ENCODE data around the gene USP3. TPM values are rescaled to one million over a fixed set of nuclear protein-coding genes. Genes with fewer than 3 reads are reported as not detected.

Gene USP3
- total and polyA plus RNA-seq, 2 of the 4 experiments (the other 2 are of a cell fraction): 17.3 to 52.3 TPM

DNA sequence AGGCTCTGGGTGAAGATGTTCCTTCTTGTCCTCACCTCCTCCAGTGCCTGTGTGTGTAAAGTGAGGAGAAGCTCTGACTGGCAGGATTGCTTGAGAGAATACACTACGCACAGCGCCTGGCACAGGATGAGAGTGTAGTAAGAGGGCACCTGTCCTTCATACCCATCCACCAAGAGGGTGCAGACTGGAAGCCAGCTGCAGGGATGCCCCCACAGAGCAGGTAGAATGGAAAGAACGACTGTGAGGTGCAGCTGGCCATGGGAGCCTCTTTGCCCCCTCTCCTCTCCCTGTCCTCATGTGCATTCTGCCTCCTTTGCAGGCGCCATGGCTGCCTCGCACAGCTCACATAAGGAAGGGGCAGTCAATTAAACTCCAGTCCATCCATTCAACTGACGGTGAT is 105.1 kb downstream of the USP3 start:
- in situ Hi-C loops (cut with MboI; ENCODE audit: low sequenced_read_pairs) (no loop called here), dilution Hi-C loops (cut with HindIII; ENCODE audit: low sequenced_read_pairs, unreplicated experiment) (no loop called here), intact Hi-C loops (cut with micrococcal nuclease) (no loop called here)
- no peak overlapping the region for H3K14ac ChIP-seq (replicated peaks; ENCODE audit: low read depth, low read length)
- no peak overlapping the region for H3K4me3 ChIP-seq (ENCODE audit: insufficient read depth, low read depth, low read length)
- peaks cover 2% of the 10 kb centered on the region; the same call in 1 of the 2 replicates for H3K9me1 ChIP-seq (ENCODE audit: insufficient read depth, low read length)
- no peak overlapping the region for H3K4me2 ChIP-seq (ENCODE audit: low read depth, low read length)
- H3K9ac ChIP-seq (ENCODE audit: low read depth, low read length): no peak overlapping the region
- H2AK9ac ChIP-seq (replicated peaks; ENCODE audit: low read depth, low read length, poor library complexity): peak overlapping the region; percentile 74
- H4K5ac ChIP-seq (ENCODE audit: low read depth, low read length): no peak overlapping the region
- POLR2A ChIA-PET (ENCODE audit: unreplicated experiment): no interaction called here
- CTCF ChIA-PET: interaction anchor here (0.6 to 1.3 kb wide), 9 partner anchors 9 to 490 kb away, joined by 3 read pairs; no protein-coding TSS in a partner anchor
- H4K20me1 ChIP-seq (ENCODE audit: insufficient read depth, low read length): peaks cover 6% of the 10 kb centered on the region; the same call in 1 of the 2 replicates
- no peak overlapping the region for H2BK15ac ChIP-seq (ENCODE audit: low read depth, low read length)
- WGBS, 2 experiments (ENCODE audit: extremely low coverage in 2 of 2, insufficient read length in 1 of 2): 67% methylated on average over 1 of the region's 6 CpGs; no CpG with 5 or more reads in 1 of the 2 experiments
- H3K56ac ChIP-seq (ENCODE audit: extremely low read depth, insufficient read depth, low read length): no peak overlapping the region
- H2BK20ac ChIP-seq (ENCODE audit: low read depth, low read length): no peak overlapping the region
- ATAC-seq (ENCODE audit: low read depth) (no peak), DNase-seq (no peak)
- H2BK120ac ChIP-seq (ENCODE audit: low read depth, low read length): no peak overlapping the region
- H2AFZ ChIP-seq (replicated peaks; ENCODE audit: low read length, poor library complexity): no peak overlapping the region
- no peak overlapping the region for H3K18ac ChIP-seq (ENCODE audit: low read depth, low read length)
- H3K9me3 ChIP-seq (ENCODE audit: control insufficient read depth, insufficient read depth, low read length): no peaks in the 10 kb centered on the region
- H3K79me1 ChIP-seq (ENCODE audit: low read depth in 1 of 2, low read length in 2 of 2): no peaks in the 10 kb centered on the region
- no peak overlapping the region for H3K27ac ChIP-seq (ENCODE audit: insufficient read depth, low read length)
- H3K36me3 ChIP-seq (ENCODE audit: control insufficient read depth, insufficient read depth, low read length): peaks cover 25% of the 10 kb centered on the region
- BruUV-seq (replicated peaks): no TSS peak
- H4K91ac ChIP-seq (ENCODE audit: insufficient read depth, low read depth, low read length): no peak overlapping the region
- H2BK5ac ChIP-seq (ENCODE audit: low read depth, low read length, poor library complexity, severe bottlenecking): no peak overlapping the region
- H3K4me1 ChIP-seq (ENCODE audit: control insufficient read depth, insufficient read depth, low read length): peaks cover 5% of the 10 kb centered on the region; the same call in 1 of the 2 replicates
- no peak overlapping the region for H3K23ac ChIP-seq (ENCODE audit: low read depth, low read length)
- no peak overlapping the region for H3K4ac ChIP-seq (ENCODE audit: low read depth, low read length)
- H2AK5ac ChIP-seq (ENCODE audit: low read depth, low read length): no peak overlapping the region
- H4K8ac ChIP-seq (ENCODE audit: low read depth in 2 of 2, low read length in 2 of 2): no peak overlapping the region
- H3K27me3 ChIP-seq (ENCODE audit: control insufficient read depth, insufficient read depth, low read length): no peaks in the 10 kb centered on the region
- no peak for TF ChIP-seq SMC3 (IDR thresholded peaks at IDR 0.05; ENCODE audit: low read depth, low read length)
- TF ChIP-seq, protein P1, sequence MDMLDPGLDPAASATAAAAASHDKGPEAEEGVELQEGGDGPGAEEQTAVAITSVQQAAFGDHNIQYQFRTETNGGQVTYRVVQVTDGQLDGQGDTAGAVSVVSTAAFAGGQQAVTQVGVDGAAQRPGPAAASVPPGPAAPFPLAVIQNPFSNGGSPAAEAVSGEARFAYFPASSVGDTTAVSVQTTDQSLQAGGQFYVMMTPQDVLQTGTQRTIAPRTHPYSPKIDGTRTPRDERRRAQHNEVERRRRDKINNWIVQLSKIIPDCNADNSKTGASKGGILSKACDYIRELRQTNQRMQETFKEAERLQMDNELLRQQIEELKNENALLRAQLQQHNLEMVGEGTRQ (IDR thresholded peaks at IDR 0.05; ENCODE audit: low read depth, low read length): no peak
- TF ChIP-seq RCOR1 (IDR thresholded peaks at IDR 0.05; ENCODE audit: insufficient replicate concordance, low read length): no peak
- TF ChIP-seq MAFK (IDR thresholded peaks at IDR 0.05; ENCODE audit: low read depth, low read length): no peak
- no peak for TF ChIP-seq NFE2L2 (IDR thresholded peaks at IDR 0.05; ENCODE audit: low read depth, low read length)
- no peak for TF ChIP-seq CHD1 (IDR thresholded peaks at IDR 0.05; ENCODE audit: low read depth, low read length)
- TF ChIP-seq CEBPB (IDR thresholded peaks at IDR 0.05; ENCODE audit: low read depth, low read length): no peak
- TF ChIP-seq, protein P2, sequence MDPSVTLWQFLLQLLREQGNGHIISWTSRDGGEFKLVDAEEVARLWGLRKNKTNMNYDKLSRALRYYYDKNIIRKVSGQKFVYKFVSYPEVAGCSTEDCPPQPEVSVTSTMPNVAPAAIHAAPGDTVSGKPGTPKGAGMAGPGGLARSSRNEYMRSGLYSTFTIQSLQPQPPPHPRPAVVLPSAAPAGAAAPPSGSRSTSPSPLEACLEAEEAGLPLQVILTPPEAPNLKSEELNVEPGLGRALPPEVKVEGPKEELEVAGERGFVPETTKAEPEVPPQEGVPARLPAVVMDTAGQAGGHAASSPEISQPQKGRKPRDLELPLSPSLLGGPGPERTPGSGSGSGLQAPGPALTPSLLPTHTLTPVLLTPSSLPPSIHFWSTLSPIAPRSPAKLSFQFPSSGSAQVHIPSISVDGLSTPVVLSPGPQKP (IDR thresholded peaks at IDR 0.05; ENCODE audit: borderline replicate concordance, low read depth, low read length): no peak
- no peak for TF ChIP-seq RAD21 (IDR thresholded peaks at IDR 0.05; ENCODE audit: low read length)
